Tibial nerve (tissue), 4 donors: ENCODE results near the gene LRRC4C. TPM values are rescaled to one million over a fixed set of nuclear protein-coding genes. Genes with fewer than 3 reads are reported as not detected.

Experiments
- DNase-seq, 2 donors: peaks; one replicate each; pipeline ENCODE4 v3.0.0-alpha.2; 2019; ENCODE audit warnings: low spot score in 2 of 2
- H3K27ac ChIP-seq, 4 donors: fragments of 200-600 bp; sonication (generic) in 3 of 4; one replicate each; pipeline ENCODE4 v1.5.1; 2017 to 2019; ENCODE audit warnings: mild to moderate bottlenecking in 1 of 4
- H3K27me3 ChIP-seq, 2 donors: fragments of 200-600 bp; sonication (generic) in 1 of 2; one replicate each; pipeline versions ENCODE4 v1.5.1 to v1.6.0; 2017 to 2019
- H3K36me3 ChIP-seq, 3 donors: fragments of 200-600 bp; sonication (generic); one replicate each; pipeline ENCODE4 v1.5.1; 2018 to 2019
- H3K4me1 ChIP-seq, 4 donors: fragments of 200-600 bp; sonication (generic) in 3 of 4; one replicate each; pipeline ENCODE4 v1.5.1; 2017 to 2019
- H3K4me3 ChIP-seq, 4 donors: fragments of 200-600 bp; sonication (generic) in 3 of 4; one replicate each; pipeline ENCODE4 v1.5.1; 2017 to 2019; ENCODE audit warnings: mild to moderate bottlenecking in 1 of 4, moderate library complexity in 1 of 4
- H3K9me3 ChIP-seq, 4 donors: fragments of 200-600 bp; sonication (generic) in 3 of 4; one replicate each; pipeline ENCODE4 v1.5.1; 2017 to 2019
- EP300 ChIP-seq, 2 donors: sonication (generic); formaldehyde crosslinking; IDR thresholded peaks; one replicate each; pipeline ENCODE4 v1.6.1; 2017; ENCODE audit warnings: antibody characterized with exemption in 2 of 2, mild to moderate bottlenecking in 1 of 2
- POLR2A ChIP-seq, 2 donors: fragments of 450-650 bp; IDR thresholded peaks; one replicate each; pipeline ENCODE4 v1.6.1; 2017; ENCODE audit warnings: antibody characterized with exemption in 2 of 2, mild to moderate bottlenecking in 2 of 2, moderate library complexity in 2 of 2
- WGBS, 2 donors: methylation state at CpG; one replicate each; pipeline ENCODE4 v1.1.5; 2018; 5-methylcytosine and 5-hydroxymethylcytosine counted together
- total RNA-seq, 4 donors: library from RNA; depleted of rRNA; stranded (reverse); fragments of >200 nt; gene quantifications; one replicate each; pipeline ENCODE4 v1.1.0, GENCODE V29; 2016
- TF ChIP-seq, protein P1 (sequence below), 5 experiments: fragments of 200-600 bp in 3 of 5; fragments of 450-650 bp in 2 of 5; sonication (generic) in 3 of 5; IDR thresholded peaks; one replicate each; pipeline ENCODE4 v1.5.1; 2016 to 2019; ENCODE audit warnings: antibody characterized with exemption in 5 of 5, mild to moderate bottlenecking in 3 of 5, moderate library complexity in 2 of 5

LRRC4C gene
- total RNA-seq, 4 donors from 2014 or later = 7.1 to 15.7 (median 8.4) TPM

DNA sequence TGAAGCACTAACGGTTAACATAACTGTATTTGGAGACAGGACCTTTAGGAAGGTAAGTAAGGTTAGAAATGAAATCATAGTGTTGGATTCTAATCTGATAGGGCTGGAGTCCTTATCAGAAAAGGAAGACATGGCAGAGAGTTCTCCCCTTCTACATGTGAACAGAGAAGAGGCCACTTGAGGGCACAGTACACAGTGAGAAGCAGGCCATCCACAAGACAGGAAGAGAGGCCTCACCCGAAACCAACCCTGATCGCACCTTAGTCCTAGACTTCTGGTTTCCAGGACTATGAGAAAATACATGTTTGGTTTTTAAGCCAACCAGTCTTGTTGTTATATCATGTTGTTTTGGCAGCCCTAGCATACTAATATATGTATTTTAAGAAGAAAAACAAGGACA lies 170.0 kb downstream of the LRRC4C start:
- H3K9me3 ChIP-seq = no peaks in the 10 kb centered on the region
- no peaks in the 10 kb centered on the region for H3K36me3 ChIP-seq
- H3K27me3 ChIP-seq = no peaks in the 10 kb centered on the region
- TF ChIP-seq EP300 (IDR thresholded peaks at IDR 0.05) = no peak
- TF ChIP-seq, protein P1, sequence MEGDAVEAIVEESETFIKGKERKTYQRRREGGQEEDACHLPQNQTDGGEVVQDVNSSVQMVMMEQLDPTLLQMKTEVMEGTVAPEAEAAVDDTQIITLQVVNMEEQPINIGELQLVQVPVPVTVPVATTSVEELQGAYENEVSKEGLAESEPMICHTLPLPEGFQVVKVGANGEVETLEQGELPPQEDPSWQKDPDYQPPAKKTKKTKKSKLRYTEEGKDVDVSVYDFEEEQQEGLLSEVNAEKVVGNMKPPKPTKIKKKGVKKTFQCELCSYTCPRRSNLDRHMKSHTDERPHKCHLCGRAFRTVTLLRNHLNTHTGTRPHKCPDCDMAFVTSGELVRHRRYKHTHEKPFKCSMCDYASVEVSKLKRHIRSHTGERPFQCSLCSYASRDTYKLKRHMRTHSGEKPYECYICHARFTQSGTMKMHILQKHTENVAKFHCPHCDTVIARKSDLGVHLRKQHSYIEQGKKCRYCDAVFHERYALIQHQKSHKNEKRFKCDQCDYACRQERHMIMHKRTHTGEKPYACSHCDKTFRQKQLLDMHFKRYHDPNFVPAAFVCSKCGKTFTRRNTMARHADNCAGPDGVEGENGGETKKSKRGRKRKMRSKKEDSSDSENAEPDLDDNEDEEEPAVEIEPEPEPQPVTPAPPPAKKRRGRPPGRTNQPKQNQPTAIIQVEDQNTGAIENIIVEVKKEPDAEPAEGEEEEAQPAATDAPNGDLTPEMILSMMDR (IDR thresholded peaks at IDR 0.05) = no peak
- TF ChIP-seq POLR2A (IDR thresholded peaks at IDR 0.05) = no peak
- no peak overlapping the region for H3K27ac ChIP-seq
- no peaks in the 10 kb centered on the region for H3K4me1 ChIP-seq
- no peak for DNase-seq
- no peak overlapping the region for H3K4me3 ChIP-seq
- 90 to 91% methylated on average over 3 of the region's 3 CpGs for WGBS, 2 donors

GRCh38 chr11:41286751-41287150 lies 172.7 kb downstream of the LRRC4C start:
- H3K27me3 ChIP-seq = no peaks in the 10 kb centered on the region
- no peak for TF ChIP-seq POLR2A (IDR thresholded peaks at IDR 0.05)
- TF ChIP-seq, protein P1 (IDR thresholded peaks at IDR 0.05) = no peak
- no peak for TF ChIP-seq EP300 (IDR thresholded peaks at IDR 0.05)
- H3K9me3 ChIP-seq = no peaks in the 10 kb centered on the region
- no peak overlapping the region for H3K27ac ChIP-seq
- H3K36me3 ChIP-seq = no peaks in the 10 kb centered on the region
- DNase-seq = no peak
- no peaks in the 10 kb centered on the region for H3K4me1 ChIP-seq
- no peak overlapping the region for H3K4me3 ChIP-seq

GRCh38 chr11:41284354-41284753 lies 175.1 kb downstream of the LRRC4C start:
- Histone ChIP-seq H3K9me3 (no peaks in the 10 kb centered on the region), H3K27ac (no peak overlapping the region), H3K27me3 (no peaks in the 10 kb centered on the region), H3K4me3 (no peak overlapping the region), H3K36me3 (no peaks in the 10 kb centered on the region), H3K4me1 (no peaks in the 10 kb centered on the region)
- TF ChIP-seq POLR2A (IDR thresholded peaks at IDR 0.05) = no peak
- no peak for TF ChIP-seq EP300 (IDR thresholded peaks at IDR 0.05)
- TF ChIP-seq, protein P1 (IDR thresholded peaks at IDR 0.05) = no peak
- whole genome bisulfite sequencing, 2 donors = 73 to 76% methylated on average over 3 of the region's 3 CpGs
- no peak for DNase-seq

DNA sequence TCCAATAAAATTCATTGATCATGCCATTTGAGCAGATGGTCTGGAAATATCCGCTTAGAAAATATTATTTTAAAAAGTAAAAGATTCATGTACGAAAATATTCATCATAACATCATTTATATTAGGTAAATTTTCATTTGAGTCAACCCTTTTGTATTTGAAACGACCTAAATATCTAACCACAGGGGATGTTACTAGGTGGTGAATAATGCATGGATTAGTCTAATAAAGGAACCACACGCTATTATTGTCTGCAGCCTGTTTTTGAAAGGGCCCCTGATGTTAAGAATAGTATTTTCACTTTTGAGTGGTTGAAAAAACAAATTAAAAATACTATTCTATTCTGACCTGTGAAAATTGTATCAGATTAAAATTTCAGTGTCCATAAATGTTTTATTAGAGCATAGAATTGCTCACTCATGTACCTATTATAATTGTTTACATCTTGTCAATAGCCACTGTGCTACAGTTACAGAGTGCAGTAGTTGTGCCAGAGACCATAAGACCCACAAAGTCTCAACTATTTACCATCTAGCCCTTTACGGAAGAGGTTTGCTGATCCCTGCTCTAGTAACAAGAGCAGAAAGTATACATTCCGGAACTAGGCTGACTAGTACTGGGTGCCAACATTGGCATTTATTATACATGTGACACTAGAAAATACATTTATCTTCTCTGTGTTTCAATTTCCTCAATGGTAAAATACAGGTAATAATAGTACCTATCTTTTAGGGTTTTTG lies 176.1 kb downstream of the LRRC4C start:
- Histone ChIP-seq H3K9me3 (no peaks in the 10 kb centered on the region), H3K27ac (no peak overlapping the region), H3K36me3 (no peaks in the 10 kb centered on the region), H3K27me3 (no peaks in the 10 kb centered on the region), H3K4me3 (no peak overlapping the region), H3K4me1 (no peaks in the 10 kb centered on the region)
- no peak for DNase-seq
- TF ChIP-seq EP300 (IDR thresholded peaks at IDR 0.05) (no peak), POLR2A (IDR thresholded peaks at IDR 0.05) (no peak)
- TF ChIP-seq, protein P1 (IDR thresholded peaks at IDR 0.05) = no peak
- WGBS, 2 donors = 80 to 84% methylated on average over 6 of the region's 6 CpGs

DNA sequence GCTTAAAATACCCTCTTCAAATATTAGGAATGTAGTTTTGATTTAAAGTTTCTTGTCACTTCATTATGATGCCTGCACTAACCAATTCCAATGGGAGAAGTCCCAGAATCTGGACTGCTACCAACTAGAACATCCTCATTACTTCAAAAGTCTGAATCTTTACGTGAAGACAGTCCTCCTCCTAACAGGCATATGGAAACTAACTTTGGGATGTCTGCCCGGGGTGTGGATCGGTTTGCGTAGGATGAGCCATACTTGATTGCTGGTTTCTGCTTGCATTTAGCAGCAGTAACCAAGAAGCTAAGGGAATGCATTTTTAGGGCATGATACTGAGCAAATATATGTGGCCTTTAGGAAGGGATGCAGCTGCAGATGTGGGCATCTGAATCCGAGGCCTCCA lies 177.1 kb downstream of the LRRC4C start:
- Histone ChIP-seq H3K4me1 (no peaks in the 10 kb centered on the region), H3K4me3 (no peak overlapping the region), H3K27me3 (no peaks in the 10 kb centered on the region), H3K27ac (no peak overlapping the region), H3K9me3 (no peaks in the 10 kb centered on the region), H3K36me3 (no peaks in the 10 kb centered on the region)
- 69 to 74% methylated on average over 5 of the region's 5 CpGs for WGBS, 2 donors
- no peak for DNase-seq
- no peak for TF ChIP-seq EP300 (IDR thresholded peaks at IDR 0.05)
- no peak for TF ChIP-seq POLR2A (IDR thresholded peaks at IDR 0.05)
- TF ChIP-seq, protein P1 (IDR thresholded peaks at IDR 0.05) = no peak
